Measurements from ENCODE around the gene SPRYD4.

DNA sequence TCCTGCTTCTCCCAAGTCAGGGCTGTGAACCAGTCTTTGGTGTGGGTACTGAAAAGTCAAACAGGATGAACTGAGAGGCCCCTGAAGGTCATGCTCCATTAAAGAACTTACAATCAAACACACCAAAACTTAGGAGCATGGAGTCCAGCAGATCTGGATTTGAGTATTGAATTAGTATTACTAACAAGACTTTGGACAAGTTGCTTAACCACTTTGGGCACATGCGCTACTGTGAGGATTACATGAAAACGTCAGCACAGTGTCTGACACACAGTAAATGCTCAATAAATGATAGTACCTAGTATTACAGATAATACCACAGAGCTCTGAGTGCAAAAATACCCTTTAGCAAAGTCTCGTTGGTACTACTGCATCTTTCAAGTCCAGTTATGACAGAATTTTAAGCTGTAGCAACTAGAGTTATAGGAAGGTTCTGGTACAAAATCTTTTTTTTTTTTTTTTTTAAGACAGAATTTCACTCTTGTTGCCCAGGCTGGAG lies 42.4 kb upstream of the SPRYD4 start:
- no peak for TF ChIP-seq CTCF (IDR thresholded peaks at IDR 0.05; ENCODE audit: low read length)
- no peak for TF ChIP-seq EZH2 (IDR thresholded peaks at IDR 0.05; ENCODE audit: borderline replicate concordance, low read length)

All from OCI-LY1 (cell line).